CD8-positive, alpha-beta memory T cell (primary cell): Measurements from ENCODE around the gene WDR73. TPM values are rescaled to one million over a fixed set of nuclear protein-coding genes. Genes with fewer than 3 reads are reported as not detected.
A peak's percentile ranks its signal among the peaks of the same experiment; 100 is the strongest.

Experiments
- CTCF ChIA-PET: fragments of 350-600 bp; sonication (Branson Sonifier 250); formaldehyde crosslinking; loops from one replicate; lab custom pipeline; 2021; ENCODE audit warnings: antibody characterized with exemption; lab: Charles Lee
- POLR2A ChIA-PET: fragments of 350-600 bp; sonication (Branson Sonifier 250); formaldehyde crosslinking; loops from one replicate; lab custom pipeline; 2021; ENCODE audit warnings: antibody characterized with exemption; lab: Charles Lee
- DNase-seq, 5 donors: peaks; one replicate each; pipeline versions ENCODE4 v3.0.0 to v3.0.0-alpha.2; 2020 to 2022; ENCODE audit warnings: mixed read lengths in 1 of 5
- H3K27ac ChIP-seq: one replicate; pipeline ENCODE4 v1.7.0; 2013; ENCODE audit warnings: low read depth, mild to moderate bottlenecking, low read length, moderate library complexity
- H3K27me3 ChIP-seq: 2 replicates; pipeline ENCODE4 v1.7.0; 2013; ENCODE audit warnings: low read length, mild to moderate bottlenecking; ENCODE audit not compliant: insufficient read depth, poor library complexity, severe bottlenecking
- H3K36me3 ChIP-seq: 2 replicates; pipeline ENCODE4 v1.7.0; 2013; ENCODE audit warnings: mild to moderate bottlenecking, low read length, moderate library complexity; ENCODE audit not compliant: insufficient read depth
- H3K4me1 ChIP-seq: 2 replicates; pipeline ENCODE4 v1.7.0; 2013; ENCODE audit warnings: mild to moderate bottlenecking, low read length, moderate library complexity; ENCODE audit not compliant: insufficient read depth
- H3K4me3 ChIP-seq: 2 replicates; pipeline ENCODE4 v1.7.0; 2013; ENCODE audit warnings: mild to moderate bottlenecking, low read length
- H3K9me3 ChIP-seq: 2 replicates; pipeline ENCODE4 v1.7.0; 2013; ENCODE audit warnings: mild to moderate bottlenecking, low read length
- H3K27ac Mint-ChIP-seq, 8 donors: one replicate each; pipeline ENCODE4 v1.8.0; 2020 to 2021; ENCODE audit warnings: mixed read lengths in 8 of 8, mild to moderate bottlenecking in 6 of 8, inconsistent platforms in 3 of 8, moderate library complexity in 3 of 8
- H3K27me3 Mint-ChIP-seq, 2 donors: one replicate each; pipeline ENCODE4 v1.8.0; 2020 to 2021; ENCODE audit warnings: mixed read lengths in 2 of 2, mild to moderate bottlenecking in 1 of 2, moderate library complexity in 1 of 2
- H3K36me3 Mint-ChIP-seq, 3 donors: one replicate each; pipeline ENCODE4 v1.8.0; 2020 to 2021; ENCODE audit warnings: mixed read lengths in 3 of 3, inconsistent platforms in 1 of 3, mild to moderate bottlenecking in 1 of 3
- H3K4me1 Mint-ChIP-seq, 3 donors: one replicate each; pipeline ENCODE4 v1.8.0; 2020 to 2021; ENCODE audit warnings: mixed read lengths in 3 of 3, inconsistent platforms in 1 of 3, mild to moderate bottlenecking in 1 of 3
- H3K4me3 Mint-ChIP-seq, 7 donors: one replicate each; pipeline ENCODE4 v1.8.0; 2020 to 2021; ENCODE audit warnings: mixed read lengths in 7 of 7, mild to moderate bottlenecking in 6 of 7, moderate library complexity in 4 of 7, inconsistent platforms in 2 of 7
- H3K9me3 Mint-ChIP-seq, 5 donors: one replicate each; pipeline ENCODE4 v1.8.0; 2020 to 2022; ENCODE audit warnings: mixed read lengths in 5 of 5, mild to moderate bottlenecking in 3 of 5, moderate library complexity in 2 of 5, inconsistent platforms in 1 of 5
- polyA plus RNA-seq: library from polyadenylated mRNA; unstranded; fragments of 300-500 nt; fragmentation: Illumina TruSeq; gene quantifications from one replicate; pipeline ENCODE4 v1.2.3, GENCODE V29; 2021
- total RNA-seq, 2 experiments: library from RNA; stranded (reverse); gene quantifications; one replicate each; pipeline ENCODE4 v1.2.3, GENCODE V29; 2021

Gene WDR73
- total and polyA plus RNA-seq, 3 experiments from 2014 or later, result 14.8 to 27.7 (median 26.7) TPM

DNA sequence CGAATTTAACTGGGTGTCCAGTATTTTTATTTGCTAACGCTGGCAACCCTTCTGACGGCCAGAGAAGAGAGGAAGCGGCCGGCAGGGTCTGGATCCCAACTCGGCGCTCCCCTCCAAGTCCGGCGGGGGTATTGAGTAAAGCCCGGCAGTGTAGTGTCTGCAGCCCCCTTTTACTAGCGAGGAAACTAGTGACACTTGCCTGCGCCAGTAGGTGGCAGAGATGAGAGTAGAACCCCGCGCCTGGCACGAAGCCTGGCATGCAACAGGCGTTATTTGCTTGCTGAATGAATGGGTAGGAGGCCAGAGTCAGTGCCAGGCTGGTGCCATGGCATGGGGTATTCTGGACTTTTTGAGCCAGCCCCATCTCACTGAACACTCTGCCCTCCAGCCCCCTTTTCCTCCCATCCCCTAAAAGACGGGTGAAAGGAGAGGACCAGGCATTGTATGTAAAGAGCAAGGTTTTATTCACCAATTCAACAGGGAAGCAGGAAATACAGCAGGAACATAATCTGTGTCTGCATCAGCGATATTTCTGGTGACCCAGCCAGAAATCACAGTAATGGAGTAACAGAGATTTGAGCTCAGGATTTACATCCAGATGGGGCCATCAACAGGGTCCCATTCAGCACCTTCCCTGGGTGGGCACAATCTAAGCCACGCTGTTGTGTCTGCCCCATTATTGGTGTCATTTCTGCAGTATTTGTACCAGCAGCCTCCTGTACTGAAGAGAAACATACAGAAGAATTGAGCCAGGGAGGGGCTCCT, 788 bp upstream of the WDR73 start:
- H3K27me3 Mint-ChIP-seq, result peaks cover 0 to 2% of the 10 kb centered on the region in 2 donors
- Histone ChIP-seq H3K4me3 (peak overlapping the region; percentile 100), H3K4me1 (peaks cover 36% of the 10 kb centered on the region), H3K9me3 (no peaks in the 10 kb centered on the region), H3K27me3 (no peaks in the 10 kb centered on the region), H3K36me3 (peaks cover 15% of the 10 kb centered on the region), H3K27ac (peak overlapping the region; percentile 94)
- CTCF ChIA-PET, result interaction anchor here (0.9 to 4.1 kb wide), 16 partner anchors 21 to 273 kb away, joined by 3 to 30 read pairs (median 6); partner anchors contain the start of genes SEC11A and ZNF592
- peak overlapping the region; percentile 94 to 99 (median 98) for H3K4me3 Mint-ChIP-seq
- POLR2A ChIA-PET, result interaction anchor here (0.7 to 1.7 kb wide), 10 partner anchors 10 to 326 kb away, joined by 3 to 18 read pairs (median 6); partner anchors contain the start of genes PDE8A, SEC11A and ZSCAN2
- DNase-seq, result peak; percentile 59 to 85 (median 65)
- H3K36me3 Mint-ChIP-seq, result peaks cover 4 to 23% (median 7%) of the 10 kb centered on the region in 3 donors
- H3K9me3 Mint-ChIP-seq, result no peaks in the 10 kb centered on the region
- H3K4me1 Mint-ChIP-seq, result peaks cover 38 to 62% (median 58%) of the 10 kb centered on the region in 3 donors
- peak overlapping the region; percentile 82 to 99 (median 96) for H3K27ac Mint-ChIP-seq

DNA sequence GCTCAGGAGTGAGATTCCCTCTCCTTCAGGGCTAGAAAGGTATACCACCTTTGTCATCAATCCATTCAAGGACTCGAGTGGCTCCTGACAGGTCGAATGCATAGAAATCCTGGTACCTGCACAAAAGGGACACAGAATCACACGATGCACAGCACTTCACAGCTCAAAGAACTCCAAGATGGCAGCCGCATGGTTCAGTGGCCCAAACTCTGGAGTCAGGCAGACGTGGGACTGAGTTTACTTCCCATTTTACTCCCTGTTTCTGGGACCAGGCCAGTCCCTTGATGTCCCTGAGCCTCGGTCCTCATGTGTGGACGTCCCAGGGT, 536 bp downstream of the WDR73 start:
- Mint-ChIP-seq H3K4me1 (peaks cover 31 to 56% (median 50%) of the 10 kb centered on the region in 3 donors), H3K27me3 (peaks cover 0 to 2% of the 10 kb centered on the region in 2 donors), H3K9me3 (no peaks in the 10 kb centered on the region), H3K4me3 (peak overlapping the region; percentile 94 to 99 (median 98)), H3K27ac (peak overlapping the region; percentile 92 to 99 (median 98)), H3K36me3 (peaks cover 4 to 32% (median 12%) of the 10 kb centered on the region in 3 donors)
- Histone ChIP-seq H3K4me1 (peaks cover 30% of the 10 kb centered on the region), H3K27ac (peak overlapping the region; percentile 94), H3K27me3 (no peaks in the 10 kb centered on the region), H3K9me3 (no peaks in the 10 kb centered on the region), H3K4me3 (peak overlapping the region; percentile 100), H3K36me3 (peaks cover 24% of the 10 kb centered on the region)
- POLR2A ChIA-PET, result interaction anchor here (0.9 to 1.7 kb wide), 7 partner anchors 9 to 94 kb away, joined by 3 to 18 read pairs (median 9); partner anchors contain the start of genes SEC11A and ZSCAN2
- DNase-seq, result no peak
- CTCF ChIA-PET, result interaction anchor here (0.6 to 4.1 kb wide), 16 partner anchors 9 to 275 kb away, joined by 3 to 30 read pairs (median 6); partner anchors contain the start of genes SEC11A and ZSCAN2

DNA sequence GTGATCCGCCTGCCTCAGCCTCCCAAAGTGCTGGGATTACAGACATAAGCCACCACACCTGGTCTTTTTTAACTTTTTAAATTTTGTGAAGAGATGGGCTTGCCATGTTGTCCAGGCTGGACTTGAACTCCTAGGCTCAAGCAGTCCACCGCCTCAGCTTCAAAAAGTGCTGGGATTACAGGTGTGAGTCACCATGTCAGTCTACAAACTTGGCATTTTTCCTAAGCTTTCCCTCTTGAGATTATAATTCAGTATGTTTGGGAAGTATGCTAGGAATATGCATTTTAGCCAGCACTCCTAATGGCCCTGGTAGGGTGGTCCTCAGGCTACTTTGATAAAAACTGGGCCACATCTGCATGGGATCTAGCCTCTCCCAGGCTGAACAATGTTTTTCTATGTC, 4.4 kb downstream of the WDR73 start:
- Mint-ChIP-seq H3K27ac (peak overlapping the region in 3 of 8 donors; percentile 23 to 50 (median 46)), H3K4me1 (peaks cover 20 to 39% (median 32%) of the 10 kb centered on the region in 3 donors), H3K27me3 (no peaks in the 10 kb centered on the region), H3K9me3 (no peaks in the 10 kb centered on the region), H3K36me3 (peaks cover 10 to 69% (median 18%) of the 10 kb centered on the region in 3 donors), H3K4me3 (no peak overlapping the region)
- Histone ChIP-seq H3K9me3 (no peaks in the 10 kb centered on the region), H3K4me1 (peaks cover 17% of the 10 kb centered on the region), H3K27ac (no peak overlapping the region), H3K4me3 (no peak overlapping the region), H3K36me3 (peaks cover 59% of the 10 kb centered on the region), H3K27me3 (no peaks in the 10 kb centered on the region)
- CTCF ChIA-PET, result interaction anchor here (0.8 to 1.8 kb wide), 5 partner anchors 8 to 83 kb away, joined by 3 to 6 read pairs (median 5); partner anchors contain the start of gene NMB
- POLR2A ChIA-PET, result interaction anchor here (0.6 to 1.5 kb wide), 2 partner anchors 16 to 20 kb away, joined by 3 to 9 read pairs; no protein-coding TSS in a partner anchor
- DNase-seq, result no peak

DNA sequence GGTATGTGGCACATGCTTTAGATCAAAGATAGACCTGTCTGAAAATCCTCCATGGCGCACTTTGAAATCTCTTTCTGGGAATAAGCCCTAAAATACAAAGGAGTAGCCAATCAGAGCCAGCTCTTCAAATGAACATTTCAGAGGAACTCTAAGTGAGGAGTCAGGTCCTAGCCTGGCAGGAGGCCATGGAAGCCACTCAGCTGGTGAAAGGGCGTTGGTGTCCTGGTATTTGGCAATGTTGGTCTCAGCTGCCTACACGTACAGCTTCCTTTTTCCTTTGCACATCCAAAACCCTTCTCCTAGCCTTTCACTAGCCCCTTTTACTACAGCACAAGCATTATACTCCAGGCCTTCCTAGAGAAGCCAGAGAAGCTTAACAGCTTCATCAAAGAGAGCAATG, 5.5 kb downstream of the WDR73 start:
- Mint-ChIP-seq H3K4me1 (peaks cover 15 to 31% (median 27%) of the 10 kb centered on the region in 3 donors), H3K36me3 (peaks cover 10 to 71% (median 20%) of the 10 kb centered on the region in 3 donors), H3K4me3 (peak overlapping the region in 1 of 7 donors; percentile 60), H3K9me3 (no peaks in the 10 kb centered on the region), H3K27me3 (no peaks in the 10 kb centered on the region), H3K27ac (peak overlapping the region in 3 of 8 donors; percentile 8 to 61 (median 23))
- CTCF ChIA-PET, result interaction anchor here (0.7 to 1.6 kb wide), 5 partner anchors 10 to 280 kb away, joined by 3 to 5 read pairs (median 5); partner anchors contain the start of gene NMB
- H3K4me3 ChIP-seq, result no peak overlapping the region
- H3K27me3 ChIP-seq, result no peaks in the 10 kb centered on the region
- no peak overlapping the region for H3K27ac ChIP-seq
- POLR2A ChIA-PET, result interaction anchor here (0.6 to 0.9 kb wide), 3 partner anchors 14 to 213 kb away, joined by 3 to 4 read pairs (median 4); no protein-coding TSS in a partner anchor
- no peak for DNase-seq
- H3K36me3 ChIP-seq, result peaks cover 59% of the 10 kb centered on the region
- H3K4me1 ChIP-seq, result peaks cover 13% of the 10 kb centered on the region
- no peaks in the 10 kb centered on the region for H3K9me3 ChIP-seq

DNA sequence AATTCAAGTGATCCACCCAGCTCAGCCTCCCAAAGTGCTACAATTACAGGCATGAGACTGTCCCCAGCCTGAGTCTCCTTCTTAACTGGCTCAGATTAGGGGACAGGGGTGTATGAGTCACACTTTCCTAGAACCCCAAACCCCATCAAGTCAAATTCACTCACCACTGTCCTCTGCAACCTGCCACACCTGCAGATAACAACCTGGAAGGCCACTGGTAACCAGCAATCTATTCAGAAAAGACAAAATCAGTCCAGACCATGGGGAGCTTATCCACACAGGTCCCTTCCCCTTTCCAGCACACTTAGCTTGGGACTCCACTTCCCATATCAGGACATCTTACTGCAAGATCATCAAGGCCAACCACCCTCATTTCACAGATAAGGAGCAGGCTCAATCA, 6.4 kb downstream of the WDR73 start:
- no peak overlapping the region for H3K4me3 Mint-ChIP-seq
- peaks cover 59% of the 10 kb centered on the region for H3K36me3 ChIP-seq
- peaks cover 6% of the 10 kb centered on the region for H3K4me1 ChIP-seq
- POLR2A ChIA-PET, result interaction anchor here (0.6 kb wide), 1 partner anchor 10 kb away, joined by 3 read pairs; the partner anchor contains the start of gene NMB
- CTCF ChIA-PET, result interaction anchor here (0.9 to 1.0 kb wide), 2 partner anchors 10 to 281 kb away, joined by 3 read pairs; no protein-coding TSS in a partner anchor
- H3K27ac ChIP-seq, result no peak overlapping the region
- no peaks in the 10 kb centered on the region for H3K27me3 ChIP-seq
- no peaks in the 10 kb centered on the region for H3K27me3 Mint-ChIP-seq
- DNase-seq, result no peak
- H3K27ac Mint-ChIP-seq, result peak overlapping the region in 7 of 8 donors; percentile 5 to 77 (median 50)
- H3K9me3 Mint-ChIP-seq, result no peaks in the 10 kb centered on the region
- H3K4me1 Mint-ChIP-seq, result peaks cover 15 to 26% (median 25%) of the 10 kb centered on the region in 3 donors
- peaks cover 10 to 79% (median 20%) of the 10 kb centered on the region in 3 donors for H3K36me3 Mint-ChIP-seq
- H3K9me3 ChIP-seq, result no peaks in the 10 kb centered on the region
- no peak overlapping the region for H3K4me3 ChIP-seq

DNA sequence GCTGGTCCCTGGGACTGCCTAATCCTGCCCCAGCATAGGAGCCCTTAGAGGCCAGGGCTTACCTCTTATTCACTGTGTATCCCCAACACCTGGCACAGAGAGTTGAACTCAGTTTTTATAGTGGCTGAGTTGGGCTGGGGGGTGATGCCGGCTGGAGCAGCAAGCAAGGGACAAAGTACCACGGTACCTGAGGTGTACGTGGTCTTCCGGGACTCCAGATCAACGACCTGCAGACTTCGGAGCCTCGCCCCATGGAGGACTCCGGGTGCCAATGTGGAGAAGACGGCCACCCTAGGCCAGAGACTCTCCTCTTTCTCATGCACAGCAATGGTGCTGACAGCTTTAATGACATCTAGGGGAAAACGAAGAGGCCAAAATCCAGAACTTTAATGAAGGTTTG, 8.1 kb downstream of the WDR73 start:
- CTCF ChIA-PET, result no interaction called here
- POLR2A ChIA-PET, result interaction anchor here (0.7 kb wide), 1 partner anchor 37 kb away, joined by 3 read pairs; no protein-coding TSS in a partner anchor

DNA sequence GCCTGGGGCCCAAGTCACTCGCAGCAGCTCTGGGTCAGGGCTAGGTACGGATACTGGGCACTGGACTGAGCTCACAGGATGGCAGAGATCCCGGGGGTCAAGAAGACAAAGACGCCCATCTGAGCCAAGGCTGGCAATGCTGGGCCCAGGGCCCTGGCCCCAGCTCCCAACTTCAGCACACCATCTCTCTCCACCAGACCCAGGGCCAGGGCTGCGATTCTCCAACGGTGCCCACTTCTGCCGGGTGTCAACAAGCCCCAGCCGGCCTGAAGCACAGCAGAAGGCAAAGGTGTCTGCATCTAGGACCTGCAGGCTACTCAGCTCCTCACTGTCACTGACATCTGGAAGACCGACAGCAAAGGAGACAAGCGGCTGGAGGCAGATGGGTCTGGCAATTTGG, 8.6 kb downstream of the WDR73 start:
- Histone ChIP-seq H3K27ac (no peak overlapping the region), H3K27me3 (no peaks in the 10 kb centered on the region), H3K9me3 (no peaks in the 10 kb centered on the region), H3K36me3 (peaks cover 53% of the 10 kb centered on the region), H3K4me1 (no peaks in the 10 kb centered on the region), H3K4me3 (no peak overlapping the region)
- H3K9me3 Mint-ChIP-seq, result no peaks in the 10 kb centered on the region
- peak overlapping the region in 2 of 8 donors; percentile 11 to 82 for H3K27ac Mint-ChIP-seq
- peaks cover 7 to 83% (median 16%) of the 10 kb centered on the region in 3 donors for H3K36me3 Mint-ChIP-seq
- no peak overlapping the region for H3K4me3 Mint-ChIP-seq
- peaks cover 6 to 13% (median 10%) of the 10 kb centered on the region in 3 donors for H3K4me1 Mint-ChIP-seq
- ChIA-PET CTCF (no interaction called here), POLR2A (no interaction called here)
- DNase-seq, result no peak
- no peaks in the 10 kb centered on the region for H3K27me3 Mint-ChIP-seq

More for the DNA sequence above, 8.1 kb downstream of the WDR73 start:
- H3K27ac ChIP-seq, result no peak overlapping the region
- DNase-seq, result no peak
- no peaks in the 10 kb centered on the region for H3K4me1 ChIP-seq
- Mint-ChIP-seq H3K9me3 (no peaks in the 10 kb centered on the region), H3K27ac (peak overlapping the region in 4 of 8 donors; percentile 15 to 92 (median 60)), H3K36me3 (peaks cover 7 to 79% (median 12%) of the 10 kb centered on the region in 3 donors), H3K4me3 (no peak overlapping the region), H3K27me3 (no peaks in the 10 kb centered on the region), H3K4me1 (peaks cover 6 to 13% (median 10%) of the 10 kb centered on the region in 3 donors)
- peaks cover 50% of the 10 kb centered on the region for H3K36me3 ChIP-seq
- H3K4me3 ChIP-seq, result no peak overlapping the region
- H3K27me3 ChIP-seq, result no peaks in the 10 kb centered on the region
- no peaks in the 10 kb centered on the region for H3K9me3 ChIP-seq
